Measurements from ENCODE around the gene SEC61B.
"Not testable (repeated sequence)": the region's sequence is repeated elsewhere in the genome, so short reads cannot be mapped to it uniquely, and the experiment has no call there.

Gene SEC61B

GRCh38 chr9:99192786-99193465 is 29.2 kb upstream of the SEC61B start:
- DNase-seq (ENCODE audit: low spot score), result no peak

- DNase-seq (ENCODE audit: low spot score), result no peak
Measured at GRCh38 chr9:99193466-99193821, 28.6 kb upstream of the SEC61B start.

- DNase-seq (ENCODE audit: low spot score), result not testable (repeated sequence)
Measured at GRCh38 chr9:99196484-99196883, 25.6 kb upstream of the SEC61B start.

- no peak for DNase-seq (ENCODE audit: low spot score)
Measured at GRCh38 chr9:99197124-99197630, 24.9 kb upstream of the SEC61B start.

GRCh38 chr9:99197987-99198386 is 24.1 kb upstream of the SEC61B start:
- no peak for DNase-seq (ENCODE audit: low spot score)

GRCh38 chr9:99199938-99200539 is 22.0 kb upstream of the SEC61B start:
- no peak for DNase-seq (ENCODE audit: low spot score)

- no peak for DNase-seq (ENCODE audit: low spot score)
Measured at GRCh38 chr9:99201603-99202002, 20.5 kb upstream of the SEC61B start.

GRCh38 chr9:99210572-99210971 is 11.5 kb upstream of the SEC61B start:
- no peak for DNase-seq (ENCODE audit: low spot score)

GRCh38 chr9:99211746-99212145 is 10.3 kb upstream of the SEC61B start:
- DNase-seq (ENCODE audit: low spot score), result no peak

- DNase-seq (ENCODE audit: low spot score), result no peak
Measured at GRCh38 chr9:99213197-99213596, 8.9 kb upstream of the SEC61B start.

- no peak for DNase-seq (ENCODE audit: low spot score)
Measured at GRCh38 chr9:99216073-99216472, 6.0 kb upstream of the SEC61B start.

GRCh38 chr9:99220011-99220410 is 2.1 kb upstream of the SEC61B start:
- no peak for DNase-seq (ENCODE audit: low spot score)

- DNase-seq (ENCODE audit: low spot score), result no peak
Measured at GRCh38 chr9:99221266-99221620, 839 bp upstream of the SEC61B start.

GRCh38 chr9:99222416-99223270 is 561 bp downstream of the SEC61B start:
- no peak for DNase-seq (ENCODE audit: low spot score)

GRCh38 chr9:99224445-99224844 is 2.4 kb downstream of the SEC61B start:
- no peak for DNase-seq (ENCODE audit: low spot score)

GRCh38 chr9:99226054-99226453 is 4.0 kb downstream of the SEC61B start:
- no peak for DNase-seq (ENCODE audit: low spot score)

GRCh38 chr9:99230206-99230605 is 8.1 kb downstream of the SEC61B start:
- no peak for DNase-seq (ENCODE audit: low spot score)

- DNase-seq (ENCODE audit: low spot score), result no peak
Measured at GRCh38 chr9:99231711-99232110, 9.6 kb downstream of the SEC61B start.

GRCh38 chr9:99234618-99235017 is 12.5 kb downstream of the SEC61B start:
- no peak for DNase-seq (ENCODE audit: low spot score)

GRCh38 chr9:99235069-99235468 is 13.0 kb downstream of the SEC61B start:
- DNase-seq (ENCODE audit: low spot score), result no peak

- DNase-seq (ENCODE audit: low spot score), result no peak
Measured at GRCh38 chr9:99235926-99236634, 14.0 kb downstream of the SEC61B start.

- DNase-seq (ENCODE audit: low spot score), result no peak
Measured at GRCh38 chr9:99237356-99237755, 15.3 kb downstream of the SEC61B start.

Data from left forelimb (tissue), 1 donor.